Erythroblast (primary cell): ENCODE results near the gene DSE.

Experiments
- GATA1 ChIP-seq: IDR thresholded peaks from 2 replicates; pipeline ENCODE4 v1.6.1; 2011; ENCODE audit warnings: low read depth, mild to moderate bottlenecking, control low read depth, low read length, moderate library complexity
- POLR2A ChIP-seq: IDR thresholded peaks from 2 replicates; pipeline ENCODE4 v1.6.1; 2011; ENCODE audit warnings: mild to moderate bottlenecking, low read length

DNA sequence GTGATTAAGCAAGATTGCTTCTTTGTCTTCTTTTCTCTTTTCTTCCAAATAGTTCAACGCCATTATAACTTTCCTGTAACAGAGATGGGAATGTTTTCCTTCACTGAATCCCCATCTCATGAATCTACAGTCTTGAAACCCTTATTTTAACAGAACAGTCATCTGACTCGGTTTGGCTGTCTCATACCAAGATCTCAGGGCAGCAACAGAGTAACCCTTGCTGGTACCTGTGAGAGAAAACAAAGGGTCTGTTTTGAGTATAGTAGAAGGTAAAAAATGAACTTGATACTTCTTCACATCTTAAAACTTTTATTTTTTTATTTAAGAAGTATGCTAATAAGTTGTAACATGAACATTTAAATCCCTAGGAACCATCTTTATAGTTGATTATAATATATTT is 19.6 kb upstream of the DSE start:
- TF ChIP-seq POLR2A = no peak
- TF ChIP-seq GATA1 = no peak
